DND-41 (cell line): Measurements from ENCODE around the gene FBXO3.

Experiments
- ATAC-seq: fragments of 200-7000 bp; cut with Tn5 transposase; 3 replicates; pipeline ENCODE4 v1.9.1; 2021; ENCODE audit warnings: low read depth; ENCODE audit not compliant: insufficient read depth
- DNase-seq: peaks from one replicate; pipeline ENCODE4 v3.0.0-alpha.2; 2020
- H2AFZ ChIP-seq: 2 replicates; pipeline ENCODE4 v1.6.0; 2012; ENCODE audit warnings: low read depth, low read length
- H3K27ac ChIP-seq: 2 replicates; pipeline ENCODE4 v1.5.1; 2012; ENCODE audit warnings: low read length, inconsistent platforms
- H3K27me3 ChIP-seq: fragments of 200-600 bp; sonication (generic); 2 replicates; pipeline ENCODE4 v1.6.0; 2012; ENCODE audit warnings: low read length, mild to moderate bottlenecking, inconsistent platforms; ENCODE audit not compliant: insufficient read depth, poor library complexity
- H3K36me3 ChIP-seq: 2 replicates; pipeline ENCODE4 v1.5.1; 2012; ENCODE audit warnings: low read length, inconsistent platforms; ENCODE audit not compliant: insufficient read depth
- H3K4me1 ChIP-seq: 2 replicates; pipeline ENCODE4 v1.5.1; 2012; ENCODE audit warnings: mild to moderate bottlenecking, low read length; ENCODE audit not compliant: insufficient read depth
- H3K4me2 ChIP-seq: 2 replicates; pipeline ENCODE4 v1.6.0; 2012; ENCODE audit warnings: mild to moderate bottlenecking, moderate library complexity, low read length, inconsistent platforms; ENCODE audit not compliant: insufficient read depth
- H3K4me3 ChIP-seq, 2 experiments: fragments of 200-600 bp in 1 of 2; shearing (Covaris generic) in 1 of 2; 2 replicates each; pipeline ENCODE4 v1.5.1; 2012 to 2016; ENCODE audit warnings: inconsistent platforms in 2 of 2, low read length in 2 of 2, mild to moderate bottlenecking in 2 of 2, low read depth in 1 of 2, moderate library complexity in 1 of 2
- H3K79me2 ChIP-seq: 2 replicates; pipeline ENCODE4 v1.6.0; 2012; ENCODE audit warnings: low read length, inconsistent platforms; ENCODE audit not compliant: insufficient read depth
- H3K9ac ChIP-seq: 2 replicates; pipeline ENCODE4 v1.6.0; 2012; ENCODE audit warnings: low read depth, mild to moderate bottlenecking, inconsistent platforms, low read length, moderate library complexity
- H3K9me3 ChIP-seq: 2 replicates; pipeline ENCODE4 v1.5.1; 2012; ENCODE audit warnings: low read length, moderate library complexity, mild to moderate bottlenecking, inconsistent platforms; ENCODE audit not compliant: insufficient read depth, severe bottlenecking
- H4K20me1 ChIP-seq: 2 replicates; pipeline ENCODE4 v1.6.0; 2012; ENCODE audit warnings: low read length; ENCODE audit not compliant: insufficient read depth
- EZH2 ChIP-seq: IDR thresholded peaks from 3 replicates; pipeline ENCODE4 v1.6.1; 2012; ENCODE audit warnings: borderline replicate concordance, low read depth, mild to moderate bottlenecking, moderate library complexity, low read length, inconsistent platforms; ENCODE audit not compliant: severe bottlenecking
- TF ChIP-seq, protein P1 (sequence below): IDR thresholded peaks from 2 replicates; pipeline ENCODE4 v1.5.1; 2012; ENCODE audit warnings: borderline replicate concordance, low read length, moderate library complexity, mild to moderate bottlenecking; ENCODE audit not compliant: poor library complexity, severe bottlenecking; ENCODE audit errors: extremely low read depth

FBXO3 gene

DNA sequence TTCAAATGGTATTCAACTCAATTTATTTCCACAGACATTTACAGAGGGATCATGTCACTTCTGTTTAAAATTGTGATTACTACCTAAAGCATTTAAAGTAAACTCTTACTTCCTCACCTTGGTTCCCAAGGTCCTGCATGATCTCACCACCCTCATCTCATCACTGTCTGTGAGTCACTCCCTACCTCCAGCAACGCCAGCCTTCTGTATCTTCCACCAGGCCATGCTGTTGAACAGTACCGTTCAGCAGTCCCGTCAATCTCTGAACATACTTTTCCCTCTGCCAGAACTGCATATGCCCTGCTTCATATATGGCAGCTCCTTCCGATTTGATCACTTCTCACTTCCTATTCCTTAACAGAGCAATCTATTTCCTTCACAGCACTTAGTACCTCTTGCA is 2.0 kb downstream of the FBXO3 start:
- no peak overlapping the region for H3K27ac ChIP-seq
- no peak overlapping the region for H3K4me3 ChIP-seq
- peaks cover 17% of the 10 kb centered on the region for H3K27me3 ChIP-seq
- peaks cover 21% of the 10 kb centered on the region; the same call in 1 of the 2 replicates for H3K36me3 ChIP-seq
- no peaks in the 10 kb centered on the region for H3K9me3 ChIP-seq
- peak overlapping the region; percentile 88; the same call in 1 of the 2 replicates for H3K4me2 ChIP-seq
- H4K20me1 ChIP-seq: peaks cover 19% of the 10 kb centered on the region; the same call in 1 of the 2 replicates
- H2AFZ ChIP-seq: no peak overlapping the region
- TF ChIP-seq EZH2: no peak
- TF ChIP-seq, protein P1, sequence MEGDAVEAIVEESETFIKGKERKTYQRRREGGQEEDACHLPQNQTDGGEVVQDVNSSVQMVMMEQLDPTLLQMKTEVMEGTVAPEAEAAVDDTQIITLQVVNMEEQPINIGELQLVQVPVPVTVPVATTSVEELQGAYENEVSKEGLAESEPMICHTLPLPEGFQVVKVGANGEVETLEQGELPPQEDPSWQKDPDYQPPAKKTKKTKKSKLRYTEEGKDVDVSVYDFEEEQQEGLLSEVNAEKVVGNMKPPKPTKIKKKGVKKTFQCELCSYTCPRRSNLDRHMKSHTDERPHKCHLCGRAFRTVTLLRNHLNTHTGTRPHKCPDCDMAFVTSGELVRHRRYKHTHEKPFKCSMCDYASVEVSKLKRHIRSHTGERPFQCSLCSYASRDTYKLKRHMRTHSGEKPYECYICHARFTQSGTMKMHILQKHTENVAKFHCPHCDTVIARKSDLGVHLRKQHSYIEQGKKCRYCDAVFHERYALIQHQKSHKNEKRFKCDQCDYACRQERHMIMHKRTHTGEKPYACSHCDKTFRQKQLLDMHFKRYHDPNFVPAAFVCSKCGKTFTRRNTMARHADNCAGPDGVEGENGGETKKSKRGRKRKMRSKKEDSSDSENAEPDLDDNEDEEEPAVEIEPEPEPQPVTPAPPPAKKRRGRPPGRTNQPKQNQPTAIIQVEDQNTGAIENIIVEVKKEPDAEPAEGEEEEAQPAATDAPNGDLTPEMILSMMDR: no peak
- peaks cover 28% of the 10 kb centered on the region for H3K79me2 ChIP-seq
- peaks cover 27% of the 10 kb centered on the region for H3K4me1 ChIP-seq
- ATAC-seq: no peak
- no peak for DNase-seq
- no peak overlapping the region for H3K9ac ChIP-seq

DNA sequence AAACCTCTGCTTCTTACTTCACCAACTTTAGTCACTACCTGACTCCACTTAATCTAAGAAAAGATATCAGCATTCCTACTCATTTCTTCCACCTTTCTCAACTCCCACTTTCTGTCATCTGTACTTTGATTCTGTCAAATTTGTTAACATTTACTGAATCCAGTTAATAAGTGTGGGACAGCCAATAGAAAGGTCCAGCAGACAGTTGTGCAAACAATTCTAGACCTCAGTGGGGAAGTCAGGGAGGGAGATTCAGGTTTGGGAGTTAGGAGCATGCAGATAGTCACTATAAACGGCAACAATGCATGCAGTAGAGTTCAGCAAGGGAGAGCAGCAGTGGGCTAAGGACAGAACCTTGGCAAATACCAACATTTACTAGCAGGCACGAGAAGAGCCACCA is 4.1 kb downstream of the FBXO3 start:
- ATAC-seq: no peak
- no peak for TF ChIP-seq EZH2
- TF ChIP-seq, protein P1: no peak
- Histone ChIP-seq H3K4me3 (no peak overlapping the region), H3K9ac (no peak overlapping the region), H3K27me3 (peaks cover 8% of the 10 kb centered on the region), H2AFZ (no peak overlapping the region), H3K79me2 (peaks cover 28% of the 10 kb centered on the region), H3K27ac (no peak overlapping the region), H3K4me2 (no peak overlapping the region), H4K20me1 (peaks cover 19% of the 10 kb centered on the region; the same call in 1 of the 2 replicates), H3K36me3 (peaks cover 37% of the 10 kb centered on the region), H3K4me1 (peaks cover 26% of the 10 kb centered on the region), H3K9me3 (no peaks in the 10 kb centered on the region)
- DNase-seq: no peak

GRCh38 chr11:33769542-33769941 is 4.8 kb downstream of the FBXO3 start:
- Histone ChIP-seq H3K9ac (no peak overlapping the region), H3K27ac (no peak overlapping the region), H3K4me1 (peaks cover 19% of the 10 kb centered on the region), H4K20me1 (peaks cover 19% of the 10 kb centered on the region; the same call in 1 of the 2 replicates), H3K9me3 (no peaks in the 10 kb centered on the region), H3K36me3 (peaks cover 44% of the 10 kb centered on the region), H3K27me3 (peaks cover under 1% of the 10 kb centered on the region), H3K4me3 (no peak overlapping the region), H2AFZ (no peak overlapping the region), H3K4me2 (no peak overlapping the region), H3K79me2 (peaks cover 28% of the 10 kb centered on the region)
- ATAC-seq (no peak), DNase-seq (no peak)
- no peak for TF ChIP-seq EZH2
- TF ChIP-seq, protein P1: no peak

- Histone ChIP-seq H3K4me1 (peaks cover 7% of the 10 kb centered on the region), H4K20me1 (peaks cover 16% of the 10 kb centered on the region; the same call in 1 of the 2 replicates), H3K27me3 (no peaks in the 10 kb centered on the region), H3K79me2 (peaks cover 13% of the 10 kb centered on the region), H3K27ac (no peak overlapping the region), H3K36me3 (peaks cover 60% of the 10 kb centered on the region), H2AFZ (no peak overlapping the region), H3K9me3 (no peaks in the 10 kb centered on the region), H3K4me3 (no peak overlapping the region), H3K4me2 (no peak overlapping the region), H3K9ac (no peak overlapping the region)
- TF ChIP-seq, protein P1: no peak
- TF ChIP-seq EZH2: no peak
- DNase-seq (no peak), ATAC-seq (no peak)
These were observed 6.7 kb downstream of the FBXO3 start for GRCh38 chr11:33767624-33768023.
